Erythroblast (primary cell): ENCODE measurements around the gene SLC34A3.

Source experiments
- GATA1 ChIP-seq: IDR thresholded peaks from 2 replicates; pipeline ENCODE4 v1.6.1; 2011; ENCODE audit warnings: low read depth, mild to moderate bottlenecking, control low read depth, low read length, moderate library complexity
- POLR2A ChIP-seq: IDR thresholded peaks from 2 replicates; pipeline ENCODE4 v1.6.1; 2011; ENCODE audit warnings: mild to moderate bottlenecking, low read length

GRCh38 chr9:137256362-137256761, 25.7 kb downstream of the SLC34A3 start:
- TF ChIP-seq POLR2A: no peak
- no peak for TF ChIP-seq GATA1
